ENCODE data around the gene PAPPA2.
"Not testable (repeated sequence)": the region's sequence is repeated elsewhere in the genome, so short reads cannot be mapped to it uniquely, and the experiment has no call there.

Gene PAPPA2

DNA sequence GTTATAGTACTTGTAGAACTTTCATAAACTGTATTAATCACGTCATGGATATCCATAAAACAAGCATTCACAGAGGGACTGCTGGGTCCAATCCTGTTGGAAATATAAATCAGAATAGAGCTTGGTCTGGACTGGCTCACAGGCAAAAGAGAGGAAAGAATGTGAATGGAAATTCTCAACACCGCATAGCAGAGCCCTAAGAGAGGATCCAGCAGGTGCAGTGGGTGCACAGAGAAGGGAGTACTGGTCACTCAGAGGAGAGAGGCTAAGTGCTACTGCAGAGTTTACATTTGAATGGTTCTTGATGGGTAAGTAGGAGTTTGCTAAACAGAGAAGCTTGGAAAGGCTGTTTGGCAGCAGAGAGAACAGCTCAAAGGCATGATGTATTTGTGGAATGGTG lies 231.7 kb downstream of the PAPPA2 start:
- no peak for DNase-seq

DNA sequence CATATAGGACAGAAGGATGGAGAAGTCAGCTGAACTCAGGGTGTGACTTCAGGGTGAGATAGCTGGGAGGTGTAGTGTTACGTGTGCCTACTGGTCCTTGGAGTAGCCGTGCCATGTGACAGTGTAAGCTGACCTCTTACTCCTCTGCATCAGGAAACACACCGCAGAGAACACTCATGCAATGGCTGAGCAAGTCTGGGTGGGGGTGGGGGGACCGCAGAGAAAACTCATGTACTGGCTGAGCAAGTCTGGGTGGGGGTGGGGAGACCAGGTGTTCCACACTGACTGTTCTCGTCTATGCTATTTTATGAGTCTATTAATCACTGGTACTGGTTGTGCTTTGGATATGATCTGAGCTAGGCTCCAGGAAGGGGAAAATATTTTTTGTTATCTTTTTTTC lies 233.1 kb downstream of the PAPPA2 start:
- DNase-seq: no peak

DNA sequence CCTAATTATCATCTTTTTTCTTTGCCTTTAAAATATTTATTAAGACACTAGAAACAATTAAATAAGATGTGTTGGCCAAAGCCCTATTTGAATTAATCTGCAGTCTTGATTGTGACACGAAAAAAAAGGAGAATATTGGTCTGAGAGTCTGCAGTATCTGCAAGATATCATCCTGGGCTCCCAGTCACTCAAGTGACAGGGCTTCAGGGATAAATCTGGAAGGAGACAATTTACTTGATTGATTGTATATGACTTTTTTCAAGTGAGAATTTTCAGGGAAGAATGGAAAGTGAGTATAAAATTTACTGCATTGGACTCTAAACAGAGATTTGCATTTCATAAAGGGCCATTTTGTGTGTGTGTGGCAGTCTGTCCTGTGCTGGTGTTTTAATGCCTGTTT lies 233.7 kb downstream of the PAPPA2 start:
- DNase-seq: no peak

DNA sequence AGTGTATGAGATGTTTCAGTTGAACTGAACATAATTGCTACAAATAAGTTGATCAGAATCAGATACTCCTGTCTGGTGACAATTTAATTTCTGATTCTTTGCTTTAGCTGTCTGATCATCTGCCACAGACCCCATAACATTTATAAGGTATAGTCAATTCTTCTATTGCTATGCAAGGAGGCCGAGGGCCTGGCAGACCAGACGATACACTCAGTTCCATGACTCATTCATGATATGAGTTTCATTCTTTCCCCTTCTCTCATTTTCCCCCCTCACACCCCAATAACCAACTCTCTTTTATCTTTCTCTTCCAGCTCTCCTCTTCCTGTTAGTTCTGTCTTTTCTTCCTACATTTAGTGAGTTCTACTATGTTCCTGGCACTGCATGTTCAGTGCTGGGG lies 236.8 kb downstream of the PAPPA2 start:
- no peak for DNase-seq

DNA sequence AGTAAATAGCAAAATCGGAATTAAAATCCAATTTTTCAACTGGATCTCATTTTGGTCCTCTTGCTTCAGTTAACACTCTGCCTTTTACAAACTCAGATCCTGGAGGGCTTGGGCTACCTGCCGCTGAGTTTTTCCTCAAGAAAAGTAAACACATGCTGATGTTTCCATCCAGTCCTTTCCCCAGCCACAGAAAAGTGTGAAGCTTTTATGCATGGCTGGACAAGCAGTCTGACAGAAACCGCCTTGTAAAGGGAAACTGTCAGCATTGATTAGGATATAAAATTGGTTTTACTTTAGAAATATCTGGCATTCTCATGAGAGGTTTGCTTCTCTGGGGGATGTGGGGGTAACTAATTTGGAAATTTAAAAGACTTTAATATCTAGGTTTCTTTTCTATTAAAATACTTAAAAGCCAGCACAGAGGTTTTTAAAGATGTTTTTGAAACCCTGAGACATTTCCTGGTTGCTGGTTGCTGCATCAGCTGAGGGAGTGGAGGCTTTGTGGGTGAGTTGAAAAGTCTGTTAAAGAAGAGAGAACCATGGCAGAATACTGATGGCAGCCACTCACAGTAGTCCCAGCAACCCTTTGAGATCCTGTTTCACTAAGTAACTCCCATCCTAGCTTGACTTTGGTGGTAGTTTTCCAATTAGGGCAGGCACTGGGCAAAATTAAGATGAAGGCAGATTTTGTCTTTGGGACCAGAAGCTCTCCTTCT lies 238.3 kb downstream of the PAPPA2 start:
- no peak for DNase-seq

DNA sequence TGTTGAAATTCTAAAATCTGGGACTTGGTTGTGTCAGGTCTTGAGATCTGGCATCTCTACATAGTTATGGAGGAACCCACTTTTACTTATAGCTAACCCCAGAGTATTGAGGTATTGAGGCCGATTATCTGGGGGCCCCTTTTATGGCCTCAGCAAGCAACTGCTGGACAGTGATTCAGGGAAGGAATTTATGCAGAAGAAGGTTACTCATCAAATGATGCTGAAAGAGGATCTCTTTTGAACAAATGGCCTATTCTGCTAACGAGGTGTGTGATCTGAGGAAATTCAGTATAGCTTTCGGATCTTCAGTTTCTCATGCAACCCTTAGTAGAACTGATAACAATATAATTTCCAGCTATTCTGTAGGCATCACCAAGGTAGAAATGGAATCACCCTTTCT lies 239.9 kb downstream of the PAPPA2 start:
- DNase-seq: no peak

DNA sequence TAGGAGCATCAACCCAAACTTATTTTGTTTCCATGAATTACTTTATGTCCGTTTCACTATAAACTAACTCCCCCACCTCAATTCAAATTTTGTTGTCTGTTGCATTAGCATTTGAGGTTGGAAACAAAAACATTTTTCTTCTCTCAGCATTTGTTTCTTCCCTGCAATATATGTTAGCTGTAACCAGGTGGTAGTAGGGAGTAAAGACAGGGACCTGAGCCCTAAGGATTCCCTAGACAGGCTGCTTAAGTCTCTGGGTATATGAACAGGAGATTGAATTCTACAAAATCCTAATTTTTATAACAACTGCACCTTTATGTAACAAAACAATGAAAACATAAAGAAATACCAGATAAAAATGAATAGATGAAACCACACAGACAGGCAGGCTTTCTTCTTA lies 242.6 kb downstream of the PAPPA2 start:
- DNase-seq: no peak

DNA sequence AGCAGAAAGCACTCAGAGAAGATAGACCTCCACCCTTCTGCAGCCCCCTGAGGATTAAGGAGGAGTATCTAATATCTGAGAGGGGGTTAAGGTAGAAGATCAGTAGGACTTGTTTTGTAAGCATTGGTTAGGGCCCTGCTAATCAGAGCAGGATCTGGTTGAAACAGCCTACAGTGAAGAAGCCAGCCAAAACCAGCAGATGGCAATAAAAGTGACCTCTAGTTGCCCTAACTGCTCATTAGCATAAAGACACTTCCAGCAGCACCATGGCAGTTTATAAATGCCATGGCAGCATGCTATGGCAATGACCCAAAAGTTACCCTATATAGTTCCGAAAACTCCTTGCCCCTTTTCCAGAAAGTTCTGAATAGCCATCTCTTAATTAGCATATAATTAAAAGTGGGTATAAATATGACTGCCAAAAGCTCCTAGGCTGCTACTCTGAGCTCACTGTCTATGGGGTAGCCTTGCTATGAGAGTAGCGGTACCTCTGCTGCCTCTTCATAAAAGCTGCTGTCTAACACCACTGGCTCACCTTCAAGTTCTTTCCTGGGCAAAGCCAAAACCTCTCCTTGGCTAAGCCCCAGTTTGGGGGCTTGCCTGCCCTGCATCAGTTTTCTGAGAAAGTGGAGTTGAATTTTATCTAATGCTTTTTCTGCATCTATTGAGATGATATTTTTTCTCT lies 254.2 kb downstream of the PAPPA2 start:
- peak; percentile 30 for DNase-seq

DNA sequence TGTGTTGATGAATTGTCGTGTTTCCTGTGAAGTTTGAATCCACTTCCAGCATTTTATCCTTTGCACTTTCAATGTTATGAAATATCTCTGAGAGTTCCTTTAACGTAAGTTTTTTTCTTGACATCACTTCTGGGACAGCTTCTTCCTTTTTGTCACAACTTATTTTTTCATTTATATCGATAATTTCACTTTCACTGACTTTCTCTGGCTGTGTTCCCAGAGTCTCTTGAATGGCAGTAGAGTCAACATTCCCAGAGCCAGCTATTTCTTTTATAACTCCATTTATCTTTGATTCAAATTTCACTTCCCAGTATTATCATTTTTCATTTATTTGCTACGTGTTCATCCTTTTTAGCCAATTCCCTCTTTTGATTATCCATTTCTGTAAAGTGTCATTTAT lies 256.5 kb downstream of the PAPPA2 start:
- no peak for DNase-seq

DNA sequence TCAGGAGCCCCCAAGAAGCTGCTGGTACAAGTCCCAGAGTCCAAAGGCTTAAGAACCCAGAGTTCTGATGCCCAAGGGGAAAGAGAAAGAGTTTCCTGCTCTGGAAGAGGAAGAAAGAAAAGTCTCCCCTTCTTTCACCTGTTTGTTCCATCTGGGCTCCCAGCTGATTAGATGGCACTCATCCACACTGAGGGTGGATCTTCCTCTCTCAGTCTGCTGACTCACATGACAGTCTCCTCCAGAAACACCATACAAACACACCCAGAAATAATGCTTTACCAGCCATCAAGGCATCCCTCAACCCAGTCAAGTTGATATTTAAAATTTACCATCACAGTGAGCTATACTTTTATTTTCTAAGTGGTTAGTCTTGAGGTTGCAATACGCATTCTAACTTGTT lies 257.9 kb downstream of the PAPPA2 start:
- no peak for DNase-seq

DNA sequence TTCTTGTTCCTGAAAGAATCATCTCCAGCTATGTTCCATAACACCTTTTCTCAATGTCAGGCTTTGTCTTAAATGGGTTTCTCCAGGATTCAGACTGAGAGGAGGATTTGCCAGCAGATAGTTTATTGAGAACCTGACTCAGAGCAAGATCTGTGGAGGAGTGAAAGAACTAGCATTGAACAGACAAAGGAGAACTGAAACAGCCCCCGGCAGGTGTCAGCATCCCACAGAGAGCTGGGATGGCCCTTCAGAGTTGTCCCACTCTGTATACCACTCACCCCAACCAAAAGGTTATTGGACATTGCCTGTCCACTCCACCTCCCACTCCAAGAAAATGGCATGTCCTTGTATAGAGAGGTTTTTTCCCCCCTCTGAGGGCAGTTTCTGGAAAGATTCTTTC lies 270.7 kb downstream of the PAPPA2 start:
- DNase-seq: no peak

DNA sequence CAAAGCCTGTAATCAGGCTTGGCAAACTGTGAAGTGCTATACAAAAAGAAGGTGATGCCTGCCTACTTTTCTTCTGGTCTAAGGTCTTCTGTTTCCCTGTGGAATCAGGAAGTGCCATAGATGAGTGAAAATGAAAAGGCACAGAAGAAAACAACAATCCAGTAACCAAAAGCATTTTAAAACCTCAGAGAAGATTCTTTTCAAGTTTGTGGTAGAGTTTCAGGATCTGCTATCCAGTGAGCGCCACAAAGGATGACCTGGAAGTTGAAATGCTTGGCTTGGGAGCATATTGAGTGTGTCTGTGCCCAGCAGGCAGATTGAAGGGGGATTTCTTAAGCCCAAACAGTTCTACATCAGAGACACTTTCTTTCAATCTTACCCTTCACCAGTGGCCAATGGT lies 272.2 kb downstream of the PAPPA2 start:
- DNase-seq: no peak

DNA sequence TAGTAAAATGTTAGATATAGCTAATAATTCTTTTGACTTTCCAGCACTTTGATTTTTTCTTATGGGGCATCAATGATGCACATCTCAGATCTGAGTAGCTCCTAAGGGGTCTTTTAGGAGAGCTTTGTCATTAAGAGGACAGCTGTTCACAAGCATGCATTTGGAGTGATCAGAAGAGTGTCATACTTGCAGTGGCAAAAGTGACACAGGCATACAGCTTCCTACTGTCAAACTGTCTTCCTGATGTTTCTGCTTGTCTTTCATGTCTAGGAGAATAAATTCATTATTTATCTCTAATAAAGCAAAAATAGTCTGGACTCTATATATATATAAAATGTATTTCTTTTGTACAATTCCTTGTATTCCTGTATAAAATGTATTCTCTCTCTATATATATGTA lies 273.0 kb downstream of the PAPPA2 start:
- DNase-seq: no peak

DNA sequence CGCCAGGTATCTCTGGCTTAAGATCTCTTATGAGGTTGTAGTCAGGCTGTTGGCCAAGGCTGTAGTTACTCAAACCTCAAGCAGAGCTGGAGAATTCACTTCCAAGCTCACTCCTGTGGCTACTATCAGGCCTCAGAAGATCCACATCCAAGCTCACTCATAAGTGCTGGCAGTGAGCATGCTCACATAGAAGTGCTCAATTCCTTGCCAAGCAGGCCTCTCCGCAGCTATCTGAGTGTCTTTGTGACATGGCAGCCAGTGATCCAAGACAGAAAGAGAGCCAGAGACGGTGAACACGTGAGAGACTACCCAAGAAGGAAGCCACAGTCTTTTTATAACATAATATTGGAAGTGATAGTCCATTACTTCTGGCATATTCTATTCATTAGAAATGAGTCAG lies 278.2 kb downstream of the PAPPA2 start:
- no peak for DNase-seq

DNA sequence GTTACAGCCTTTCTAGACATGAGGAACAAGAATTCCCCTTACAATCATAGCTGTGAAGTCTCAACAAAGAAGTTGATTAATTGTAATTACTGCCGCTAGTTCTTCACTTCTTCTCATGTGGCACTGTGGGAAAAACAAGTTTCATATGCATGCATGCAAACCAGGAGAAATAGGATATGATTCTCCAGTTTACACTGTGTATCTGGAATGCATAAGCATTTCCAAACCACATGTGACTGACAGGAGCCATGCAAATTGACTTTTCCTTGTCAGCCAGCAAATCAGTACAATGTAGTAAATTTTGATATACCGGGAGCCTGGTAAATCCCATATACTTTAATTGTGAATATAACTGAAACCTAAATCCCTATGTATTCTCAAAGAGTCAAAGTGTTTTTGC lies 279.3 kb downstream of the PAPPA2 start:
- DNase-seq: no peak

DNA sequence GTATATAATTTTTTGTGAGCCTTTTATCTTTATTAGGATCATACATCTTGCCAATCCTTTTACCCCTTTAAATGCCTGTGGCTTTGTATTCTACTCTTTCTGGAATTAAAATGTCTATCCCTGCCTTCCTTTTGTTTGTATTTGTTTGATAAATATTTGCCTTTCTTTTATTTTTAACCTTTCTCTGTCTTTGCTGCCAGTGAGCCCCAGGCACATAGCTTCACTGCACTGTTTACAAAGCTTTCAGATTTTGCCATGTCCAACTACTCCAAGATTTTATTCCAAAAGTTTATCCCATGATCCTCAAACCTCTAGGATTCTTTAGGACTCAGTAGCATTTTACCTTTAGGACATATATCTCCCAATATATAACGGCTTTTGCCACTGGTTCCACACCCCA lies 281.2 kb downstream of the PAPPA2 start:
- no peak for DNase-seq

DNA sequence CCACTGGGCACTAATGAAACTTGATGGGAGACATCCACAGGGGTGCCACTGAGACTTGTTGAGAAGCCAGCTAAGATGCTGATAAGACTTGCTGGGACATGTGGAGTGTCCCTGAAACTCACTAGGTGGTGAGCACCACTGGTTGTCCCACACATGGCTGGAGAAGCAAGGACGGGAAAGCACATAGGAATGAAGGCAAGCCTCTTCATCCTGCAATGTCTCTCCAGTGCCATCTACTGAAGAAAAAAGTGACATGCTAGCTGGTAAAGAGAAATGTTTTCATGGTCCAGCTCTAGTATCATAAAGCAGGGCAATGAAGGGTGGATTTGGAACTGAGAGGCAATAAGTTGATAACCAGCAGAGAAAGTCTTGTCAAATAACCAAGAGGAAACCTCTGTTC lies 283.0 kb downstream of the PAPPA2 start:
- DNase-seq: no peak

DNA sequence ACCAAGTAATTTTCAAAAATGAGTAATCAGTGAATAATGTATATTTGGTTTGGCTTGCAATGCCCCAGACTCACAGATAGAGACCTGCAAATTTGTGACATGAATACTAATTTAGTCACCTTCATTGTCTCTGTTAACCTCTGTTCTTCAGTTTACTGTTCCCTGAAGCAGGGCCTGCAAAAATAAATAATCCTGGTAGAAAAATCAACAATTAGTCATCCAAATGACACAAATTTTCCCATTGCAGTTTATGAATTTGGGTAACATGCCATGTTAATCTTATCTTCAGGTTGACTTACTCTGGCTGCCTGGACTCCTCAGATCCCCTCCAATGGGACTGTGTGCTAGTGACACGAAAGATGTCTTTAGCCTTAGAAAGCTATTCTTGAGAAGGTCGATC lies 289.5 kb downstream of the PAPPA2 start:
- DNase-seq: no peak

DNA sequence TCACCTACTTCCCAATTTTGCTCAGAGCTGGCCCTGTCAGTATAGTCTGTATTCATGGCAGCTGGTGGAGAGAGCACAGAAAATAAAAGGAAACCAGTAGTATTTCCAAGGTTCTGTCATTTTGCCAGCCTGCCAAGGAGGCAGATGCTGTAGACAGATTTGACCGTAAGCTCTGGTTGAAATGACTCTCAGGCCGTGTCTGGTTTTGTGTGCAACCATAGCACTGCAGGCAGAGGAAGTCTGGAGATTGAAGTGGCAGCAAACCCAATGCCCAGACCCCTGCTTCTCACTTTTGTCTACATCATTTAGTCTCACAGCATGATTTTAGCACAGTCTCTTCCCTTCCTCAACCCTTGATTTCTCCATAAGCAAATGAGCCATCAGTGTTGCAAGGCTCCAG lies 291.7 kb downstream of the PAPPA2 start:
- DNase-seq: no peak

DNA sequence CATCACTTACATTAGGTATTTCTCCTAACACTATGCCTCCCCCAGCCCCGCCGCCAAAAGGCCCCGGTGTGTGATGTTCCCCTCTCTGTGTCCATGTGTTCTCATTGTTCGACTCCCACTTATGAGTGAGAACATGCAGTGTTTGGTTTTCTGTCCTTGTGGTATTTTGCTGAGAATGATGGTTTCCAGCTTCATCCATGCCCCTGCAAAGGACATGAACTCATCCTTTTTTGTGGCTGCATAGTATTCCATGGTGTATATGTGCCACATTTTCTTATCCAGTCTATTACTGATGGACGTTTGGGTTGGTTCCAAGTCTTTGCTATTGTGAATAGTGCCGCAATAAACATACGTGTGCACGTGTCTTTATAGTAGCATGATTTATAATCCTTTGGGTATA lies 293.8 kb downstream of the PAPPA2 start:
- DNase-seq: not testable (repeated sequence)

DNA sequence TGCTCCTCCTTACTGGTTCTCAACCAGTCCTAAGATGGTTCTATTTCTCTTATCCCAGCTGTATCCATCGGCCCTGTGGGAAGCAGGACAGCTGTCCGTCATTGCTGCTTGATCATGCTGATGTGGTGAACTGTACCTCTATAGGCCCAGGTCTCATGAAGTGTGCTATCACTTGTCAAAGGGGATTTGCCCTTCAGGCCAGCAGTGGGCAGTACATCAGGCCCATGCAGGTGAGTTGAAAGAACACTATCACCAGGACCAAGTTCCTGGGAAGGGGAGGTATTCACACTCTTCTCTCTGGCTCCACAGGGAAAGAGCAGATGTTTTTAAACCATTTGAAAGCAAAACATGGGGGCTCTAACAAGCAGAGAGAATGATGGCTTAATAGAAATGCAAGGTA lies 302.6 kb downstream of the PAPPA2 start:
- DNase-seq: no peak

DNA sequence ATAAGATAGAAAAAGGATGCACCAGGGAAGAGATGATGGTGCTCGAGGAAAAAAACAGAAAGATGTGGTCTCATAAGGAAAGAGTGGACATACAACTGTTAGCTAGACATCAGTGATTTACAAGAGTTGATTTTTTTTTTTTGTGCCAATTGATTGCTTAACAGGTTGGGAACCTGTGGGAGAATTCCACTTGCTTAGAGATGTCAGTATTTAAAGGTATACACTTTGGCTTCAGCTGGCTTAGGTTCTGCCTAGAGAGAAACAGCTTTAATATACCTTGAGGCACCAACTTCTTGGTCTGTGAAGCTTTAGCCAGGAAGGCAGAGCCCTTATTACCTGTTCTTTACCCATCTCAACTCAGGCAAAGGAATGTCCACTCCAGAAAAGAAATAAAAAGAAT lies 303.8 kb downstream of the PAPPA2 start:
- DNase-seq: no peak

DNA sequence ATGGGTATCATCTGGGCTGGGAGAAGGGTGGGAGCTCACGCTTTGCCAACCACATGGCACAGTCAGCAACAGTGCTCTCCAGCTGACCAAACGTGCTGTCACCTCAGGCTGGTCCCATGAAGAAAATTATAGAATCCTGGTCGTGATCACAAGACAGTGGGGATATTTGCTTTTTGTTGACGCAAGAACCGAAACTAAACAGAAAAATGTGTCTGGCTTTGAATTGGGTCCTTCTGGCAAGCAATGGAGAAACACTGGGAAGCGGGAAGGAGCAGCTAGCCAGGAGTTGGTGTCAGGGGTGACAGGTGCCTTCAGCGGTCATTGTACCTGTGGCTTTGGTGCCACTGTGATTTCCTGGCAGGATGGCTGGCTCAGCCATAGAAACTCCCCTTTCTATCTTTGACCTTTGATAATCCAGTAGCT lies 304.8 kb downstream of the PAPPA2 start:
- DNase-seq: no peak

DNA sequence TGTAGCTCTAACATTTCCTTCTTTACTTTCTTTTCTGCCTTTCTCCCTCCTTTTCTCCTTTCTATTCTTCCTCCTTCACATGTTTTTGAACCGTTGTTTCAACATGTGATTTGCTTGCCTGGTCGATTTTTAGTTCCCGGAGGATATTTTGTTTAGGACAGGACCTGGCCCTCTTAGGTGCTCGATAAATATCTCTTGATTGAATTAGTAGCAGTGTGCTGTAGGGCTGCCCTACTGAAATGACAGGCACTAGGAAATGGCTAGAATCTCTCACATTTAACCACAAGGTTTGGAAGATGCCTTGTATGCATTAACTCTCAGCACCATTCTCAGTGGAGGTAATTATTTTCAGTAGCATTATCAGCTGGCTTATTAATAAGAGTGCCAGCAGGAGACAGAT lies 305.6 kb downstream of the PAPPA2 start:
- no peak for DNase-seq

DNA sequence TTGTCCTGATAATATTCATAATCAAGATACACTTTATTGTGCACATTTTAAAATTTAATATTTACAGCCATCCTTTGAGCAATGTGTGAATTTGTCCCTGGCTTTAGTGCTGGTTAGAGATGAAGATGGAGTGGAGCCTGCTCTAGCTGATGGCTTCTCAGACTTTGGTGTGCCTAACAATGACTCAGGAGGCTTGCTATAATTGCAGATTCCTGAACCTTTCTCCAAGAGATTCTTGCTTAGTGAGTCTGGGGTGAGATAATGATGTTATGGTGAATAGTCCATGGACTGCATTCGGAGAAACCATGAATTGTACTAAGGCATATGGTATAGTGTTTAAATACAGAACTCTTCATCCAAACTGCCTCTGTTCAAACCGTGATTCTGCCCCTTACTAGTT lies 307.1 kb downstream of the PAPPA2 start:
- no peak for DNase-seq
